ENCODE results near the gene NRDC. TPM values are rescaled to one million over a fixed set of nuclear protein-coding genes. Genes with fewer than 3 reads are reported as not detected.
A peak's percentile ranks its signal among the peaks of the same experiment; 100 is the strongest.
"Not testable (repeated sequence)": the region's sequence is repeated elsewhere in the genome, so short reads cannot be mapped to it uniquely, and the experiment has no call there.

The NRDC gene
- total RNA-seq, 1 donor from 2014 or later = 127 TPM

- H3K27ac Mint-ChIP-seq (ENCODE audit: unreplicated experiment) = no peak overlapping the region
These were observed 3.2 kb downstream of the NRDC start for GRCh38 chr1:51875291-51875772.

GRCh38 chr1:51873270-51873669 lies 5.3 kb downstream of the NRDC start:
- H3K27ac Mint-ChIP-seq (ENCODE audit: unreplicated experiment); H3K9me3 Mint-ChIP-seq (ENCODE audit: unreplicated experiment); H3K36me3 Mint-ChIP-seq (ENCODE audit: unreplicated experiment); H3K27me3 Mint-ChIP-seq (ENCODE audit: unreplicated experiment); DNase-seq; H3K4me3 Mint-ChIP-seq (ENCODE audit: unreplicated experiment): not testable (repeated sequence)
- peaks cover 11% of the 10 kb centered on the region for H3K4me1 Mint-ChIP-seq (ENCODE audit: low read depth, unreplicated experiment)

More at GRCh38 chr1:51875291-51875772, 3.2 kb downstream of the NRDC start:
- H3K36me3 Mint-ChIP-seq (ENCODE audit: unreplicated experiment) = no peaks in the 10 kb centered on the region
- peaks cover 11% of the 10 kb centered on the region for H3K4me1 Mint-ChIP-seq (ENCODE audit: low read depth, unreplicated experiment)
- peaks cover 2% of the 10 kb centered on the region for H3K27me3 Mint-ChIP-seq (ENCODE audit: unreplicated experiment)
- peak overlapping the region; percentile 42 for H3K4me3 Mint-ChIP-seq (ENCODE audit: unreplicated experiment)
- no peak for DNase-seq
- no peaks in the 10 kb centered on the region for H3K9me3 Mint-ChIP-seq (ENCODE audit: unreplicated experiment)
- no peak for TF ChIP-seq CTCF (IDR thresholded peaks at IDR 0.05; ENCODE audit: partially characterized antibody, unreplicated experiment)

DNA sequence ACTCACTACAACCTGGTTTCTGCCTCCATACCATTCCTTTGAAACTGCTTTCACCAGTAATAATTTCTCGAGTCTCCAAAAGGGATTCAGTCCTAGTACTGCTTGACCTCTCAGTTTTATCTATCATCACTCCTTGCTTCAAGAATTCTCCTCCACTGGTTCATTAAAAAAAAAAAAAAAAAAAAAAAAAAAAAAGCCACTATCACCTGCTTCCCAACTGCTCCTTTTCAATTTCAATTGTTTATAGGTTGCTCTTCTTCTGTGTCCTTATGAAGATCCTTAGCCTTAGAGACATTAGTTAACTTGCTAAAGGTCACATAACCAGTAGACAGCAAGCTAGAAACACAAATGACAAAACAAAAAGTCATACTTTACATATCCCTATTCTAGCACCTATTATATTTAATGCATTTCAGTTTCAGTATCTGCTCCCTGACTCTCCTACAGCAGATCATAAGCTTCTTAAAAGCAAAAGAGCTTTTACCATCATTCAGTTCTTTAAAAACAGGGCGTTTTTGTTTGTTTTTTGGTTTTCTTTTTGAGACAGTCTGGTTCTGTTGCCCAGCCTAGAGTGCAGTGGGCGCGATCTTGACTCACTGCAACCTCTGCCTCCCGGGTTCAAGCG lies 7.1 kb downstream of the NRDC start:
- no peak for TF ChIP-seq CTCF (IDR thresholded peaks at IDR 0.05; ENCODE audit: partially characterized antibody, unreplicated experiment)
- H3K27me3 Mint-ChIP-seq (ENCODE audit: unreplicated experiment) = peaks cover 2% of the 10 kb centered on the region
- DNase-seq = no peak
- no peaks in the 10 kb centered on the region for H3K9me3 Mint-ChIP-seq (ENCODE audit: unreplicated experiment)
- H3K4me1 Mint-ChIP-seq (ENCODE audit: low read depth, unreplicated experiment) = peaks cover 4% of the 10 kb centered on the region
- H3K36me3 Mint-ChIP-seq (ENCODE audit: unreplicated experiment) = no peaks in the 10 kb centered on the region
- H3K27ac Mint-ChIP-seq (ENCODE audit: unreplicated experiment) = no peak overlapping the region
- H3K4me3 Mint-ChIP-seq (ENCODE audit: unreplicated experiment) = no peak overlapping the region

DNA sequence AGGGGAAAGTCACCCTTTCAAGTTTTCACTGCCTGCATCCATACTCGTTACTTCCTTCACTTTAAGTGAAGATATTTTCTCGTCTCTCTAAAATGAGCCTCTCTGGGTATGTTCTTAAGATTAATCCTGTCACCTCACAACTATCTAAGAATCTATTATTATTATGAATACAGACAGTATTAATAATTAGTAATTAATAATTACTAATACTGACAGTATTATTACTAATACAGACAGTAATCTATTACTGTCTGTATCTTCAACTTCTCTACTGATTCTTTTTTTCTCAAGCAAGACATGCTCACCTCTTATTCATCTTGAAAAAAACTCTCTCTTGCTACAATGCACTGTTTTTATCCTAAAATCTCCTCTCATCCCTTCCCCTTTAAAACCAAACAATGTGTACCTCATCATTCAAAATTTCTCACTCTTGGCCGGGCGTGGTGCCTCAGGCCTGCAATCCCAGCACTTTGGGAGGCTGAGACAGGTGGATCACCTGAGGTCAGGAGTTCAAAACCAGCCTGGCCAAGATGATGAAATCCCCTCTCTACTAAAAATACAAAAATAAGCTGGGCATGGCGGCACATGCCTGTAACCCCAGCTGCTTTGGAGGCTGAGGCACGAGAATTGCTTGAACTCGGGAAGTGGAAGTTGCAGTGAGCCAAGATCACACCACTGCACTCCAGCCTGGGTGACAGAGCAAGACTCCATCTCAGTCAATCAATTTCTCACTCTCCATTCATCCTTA lies 7.8 kb downstream of the NRDC start:
- Mint-ChIP-seq H3K27me3 (ENCODE audit: unreplicated experiment) (peaks cover 2% of the 10 kb centered on the region), H3K36me3 (ENCODE audit: unreplicated experiment) (no peaks in the 10 kb centered on the region), H3K4me1 (ENCODE audit: low read depth, unreplicated experiment) (peaks cover 3% of the 10 kb centered on the region), H3K9me3 (ENCODE audit: unreplicated experiment) (no peaks in the 10 kb centered on the region), H3K4me3 (ENCODE audit: unreplicated experiment) (no peak overlapping the region), H3K27ac (ENCODE audit: unreplicated experiment) (no peak overlapping the region)
- no peak for DNase-seq
- TF ChIP-seq CTCF (IDR thresholded peaks at IDR 0.05; ENCODE audit: partially characterized antibody, unreplicated experiment) = no peak

DNA sequence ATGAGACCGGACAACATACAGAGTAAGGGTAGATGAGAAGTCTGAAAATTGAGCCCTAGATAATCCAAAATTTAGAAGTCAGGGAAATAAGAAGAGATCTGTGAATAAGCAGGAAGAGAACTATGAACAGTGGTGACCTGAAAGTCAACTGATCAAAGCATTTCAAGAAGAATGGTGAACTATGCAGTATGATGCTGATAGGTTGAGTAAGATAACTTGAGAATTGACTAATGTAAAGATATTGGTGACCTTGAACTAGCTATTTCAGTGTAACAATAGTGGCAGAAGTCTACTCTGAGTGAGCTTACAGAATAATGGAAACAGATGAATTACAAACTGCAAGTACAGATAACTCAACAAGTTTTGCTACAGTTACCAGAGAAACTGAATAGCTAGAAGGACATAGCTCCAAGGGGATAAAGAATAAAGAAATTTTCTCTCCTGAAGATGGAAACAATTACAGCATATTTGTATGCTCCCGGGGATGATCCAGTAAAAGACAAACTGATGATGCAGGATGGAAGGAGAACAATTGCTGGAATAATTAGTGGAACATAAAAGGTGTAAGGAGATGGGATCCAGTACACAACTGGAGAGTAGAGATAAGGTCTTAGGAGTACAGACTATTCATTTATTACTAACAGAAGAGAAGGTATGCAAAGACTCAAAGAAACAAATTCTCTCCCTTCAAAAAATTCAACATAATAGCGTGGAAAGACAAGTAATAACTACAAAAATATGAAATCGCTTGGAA lies 10.9 kb downstream of the NRDC start:
- Mint-ChIP-seq H3K27me3 (ENCODE audit: unreplicated experiment) (no peaks in the 10 kb centered on the region), H3K27ac (ENCODE audit: unreplicated experiment) (no peak overlapping the region), H3K4me1 (ENCODE audit: low read depth, unreplicated experiment) (no peaks in the 10 kb centered on the region), H3K36me3 (ENCODE audit: unreplicated experiment) (no peaks in the 10 kb centered on the region), H3K4me3 (ENCODE audit: unreplicated experiment) (no peak overlapping the region), H3K9me3 (ENCODE audit: unreplicated experiment) (no peaks in the 10 kb centered on the region)
- DNase-seq = no peak
- no peak for TF ChIP-seq CTCF (IDR thresholded peaks at IDR 0.05; ENCODE audit: partially characterized antibody, unreplicated experiment)
